Sigmoid colon (tissue), 7 donors: ENCODE results near the gene GIPR. TPM values are rescaled to one million over a fixed set of nuclear protein-coding genes. Genes with fewer than 3 reads are reported as not detected.

Experiments used
- DNase-seq: peaks from one replicate; pipeline ENCODE4 v3.0.0-alpha.2; 2019
- H3K27ac ChIP-seq, 4 donors: fragments of 200-600 bp; sonication (generic); one replicate each; pipeline ENCODE4 v1.5.1; 2016 to 2019; ENCODE audit warnings: mild to moderate bottlenecking in 1 of 4
- H3K27me3 ChIP-seq, 3 donors: fragments of 200-600 bp; sonication (generic); one replicate each; pipeline ENCODE4 v1.5.1; 2019; ENCODE audit warnings: mild to moderate bottlenecking in 1 of 3
- H3K36me3 ChIP-seq, 4 donors: fragments of 200-600 bp; sonication (generic); one replicate each; pipeline ENCODE4 v1.5.1; 2016 to 2019
- H3K4me1 ChIP-seq, 4 donors: fragments of 200-600 bp; sonication (generic); one replicate each; pipeline ENCODE4 v1.5.1; 2017 to 2019
- H3K4me3 ChIP-seq, 4 donors: fragments of 200-600 bp; sonication (generic); one replicate each; pipeline ENCODE4 v1.5.1; 2017 to 2019; ENCODE audit warnings: mild to moderate bottlenecking in 2 of 4, moderate library complexity in 1 of 4
- H3K9me3 ChIP-seq, 4 donors: fragments of 200-600 bp in 3 of 4; sonication (generic) in 3 of 4; one replicate each; pipeline versions ENCODE4 v1.5.1 to v1.6.1; 2013 to 2019
- EP300 ChIP-seq, 4 donors: sonication (generic); formaldehyde crosslinking; IDR thresholded peaks; one replicate each; pipeline ENCODE4 v1.6.1; 2017; ENCODE audit warnings: antibody characterized with exemption in 4 of 4
- POLR2A ChIP-seq, 2 donors: fragments of 450-650 bp; IDR thresholded peaks; one replicate each; pipeline ENCODE4 v1.6.1; 2016; ENCODE audit warnings: antibody characterized with exemption in 2 of 2, mild to moderate bottlenecking in 2 of 2, moderate library complexity in 2 of 2
- POLR2AphosphoS5 ChIP-seq, 4 donors: sonication (generic); formaldehyde crosslinking; IDR thresholded peaks; one replicate each; pipeline ENCODE4 v1.6.1; 2017; ENCODE audit warnings: antibody characterized with exemption in 4 of 4
- WGBS, 2 donors: extraction: QIAGEN DNeasy Blood & Tissue Kit; methylation state at CpG; one replicate each; pipeline ENCODE4 v1.1.7; 2013; 5-methylcytosine and 5-hydroxymethylcytosine counted together
- intact Hi-C: fragments of 100-400 bp; cut with DNase I; formaldehyde crosslinking; loops from one replicate; pipeline ENCODE4 v1.15.1; 2023
- polyA plus RNA-seq, 3 donors: library from polyadenylated mRNA; stranded (reverse); fragments of 200-250 nt; gene quantifications; one replicate each; pipeline ENCODE4 v1.2.3, GENCODE V29; 2013
- total RNA-seq, 4 donors: library from RNA; depleted of rRNA; stranded (reverse); fragments of >200 nt; gene quantifications; one replicate each; pipeline ENCODE4 v1.1.0, GENCODE V29; 2016
- TF ChIP-seq, protein P1 (sequence below), 4 experiments: fragments of 450-650 bp in 3 of 4; fragments of 200-600 bp in 1 of 4; IDR thresholded peaks; one replicate each; pipeline ENCODE4 v1.5.1; 2016 to 2019; ENCODE audit warnings: antibody characterized with exemption in 4 of 4, mild to moderate bottlenecking in 3 of 4, moderate library complexity in 2 of 4
- donor health status: healthy with polysubstance abuse.
- donor health status: Bipolar disorder and iron deficiency.
- donor health status: healthy.

Gene GIPR
- total and polyA plus RNA-seq, 7 donors: 0.69 to 11.8 (median 3.6) TPM; not detected in 4

- H3K36me3 ChIP-seq: no peaks in the 10 kb centered on the region
- WGBS, 2 donors: 2 to 4% methylated on average over 40 of the region's 40 CpGs
- no peaks in the 10 kb centered on the region for H3K9me3 ChIP-seq
- H3K4me3 ChIP-seq: peak overlapping the region; percentile 22 to 47 (median 26)
- intact Hi-C loops: loop anchor here (5.0 kb wide), 1 partner anchor 214 kb away; no protein-coding TSS in a partner anchor
- DNase-seq: peak; percentile 79
- H3K27ac ChIP-seq: peak overlapping the region; percentile 67 to 78 (median 71)
- H3K27me3 ChIP-seq: peaks cover 15 to 34% (median 27%) of the 10 kb centered on the region in 3 donors
- H3K4me1 ChIP-seq: peaks cover 0 to 59% (median 39%) of the 10 kb centered on the region in 4 donors
- TF ChIP-seq EP300 (IDR thresholded peaks at IDR 0.05) (no peak), POLR2AphosphoS5 (IDR thresholded peaks at IDR 0.05) (no peak), POLR2A (IDR thresholded peaks at IDR 0.05) (no peak)
- TF ChIP-seq, protein P1, sequence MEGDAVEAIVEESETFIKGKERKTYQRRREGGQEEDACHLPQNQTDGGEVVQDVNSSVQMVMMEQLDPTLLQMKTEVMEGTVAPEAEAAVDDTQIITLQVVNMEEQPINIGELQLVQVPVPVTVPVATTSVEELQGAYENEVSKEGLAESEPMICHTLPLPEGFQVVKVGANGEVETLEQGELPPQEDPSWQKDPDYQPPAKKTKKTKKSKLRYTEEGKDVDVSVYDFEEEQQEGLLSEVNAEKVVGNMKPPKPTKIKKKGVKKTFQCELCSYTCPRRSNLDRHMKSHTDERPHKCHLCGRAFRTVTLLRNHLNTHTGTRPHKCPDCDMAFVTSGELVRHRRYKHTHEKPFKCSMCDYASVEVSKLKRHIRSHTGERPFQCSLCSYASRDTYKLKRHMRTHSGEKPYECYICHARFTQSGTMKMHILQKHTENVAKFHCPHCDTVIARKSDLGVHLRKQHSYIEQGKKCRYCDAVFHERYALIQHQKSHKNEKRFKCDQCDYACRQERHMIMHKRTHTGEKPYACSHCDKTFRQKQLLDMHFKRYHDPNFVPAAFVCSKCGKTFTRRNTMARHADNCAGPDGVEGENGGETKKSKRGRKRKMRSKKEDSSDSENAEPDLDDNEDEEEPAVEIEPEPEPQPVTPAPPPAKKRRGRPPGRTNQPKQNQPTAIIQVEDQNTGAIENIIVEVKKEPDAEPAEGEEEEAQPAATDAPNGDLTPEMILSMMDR (IDR thresholded peaks at IDR 0.05): no peak
Measured at GRCh38 chr19:45641274-45642105, 26.5 kb upstream of the GIPR start.

- peak; percentile 86 for DNase-seq
- 4 to 8% methylated on average over 39 of the region's 39 CpGs for WGBS, 2 donors
- H3K4me3 ChIP-seq: no peak overlapping the region
Measured at GRCh38 chr19:45643024-45643926, 24.7 kb upstream of the GIPR start.

GRCh38 chr19:45643927-45644771 is 23.9 kb upstream of the GIPR start:
- WGBS, 2 donors: 36 to 47% methylated on average over 14 of the region's 14 CpGs
- no peaks in the 10 kb centered on the region for H3K9me3 ChIP-seq
- H3K27ac ChIP-seq: no peak overlapping the region
- no peaks in the 10 kb centered on the region for H3K36me3 ChIP-seq
- H3K4me3 ChIP-seq: no peak overlapping the region
- peaks cover 15 to 41% (median 29%) of the 10 kb centered on the region in 3 donors for H3K27me3 ChIP-seq
- TF ChIP-seq EP300 (IDR thresholded peaks at IDR 0.05) (no peak), POLR2AphosphoS5 (IDR thresholded peaks at IDR 0.05) (no peak), POLR2A (IDR thresholded peaks at IDR 0.05) (no peak)
- TF ChIP-seq, protein P1 (IDR thresholded peaks at IDR 0.05): no peak
- intact Hi-C loops: loop anchor here (1.0 to 5.0 kb wide), 3 partner anchors 37 to 217 kb away; no protein-coding TSS in a partner anchor
- no peak for DNase-seq
- H3K4me1 ChIP-seq: peaks cover 0 to 48% (median 29%) of the 10 kb centered on the region in 4 donors

More at GRCh38 chr19:45643024-45643926, 24.7 kb upstream of the GIPR start:
- Histone ChIP-seq H3K9me3 (no peaks in the 10 kb centered on the region), H3K27me3 (peaks cover 15 to 41% (median 29%) of the 10 kb centered on the region in 3 donors), H3K36me3 (no peaks in the 10 kb centered on the region), H3K27ac (no peak overlapping the region), H3K4me1 (peaks cover 0 to 56% (median 36%) of the 10 kb centered on the region in 4 donors)
- intact Hi-C loops: loop anchor here (1.0 to 5.0 kb wide), 3 partner anchors 36 to 216 kb away; no protein-coding TSS in a partner anchor
- TF ChIP-seq EP300 (IDR thresholded peaks at IDR 0.05) (no peak), POLR2A (IDR thresholded peaks at IDR 0.05) (no peak), POLR2AphosphoS5 (IDR thresholded peaks at IDR 0.05) (no peak)
- TF ChIP-seq, protein P1 (IDR thresholded peaks at IDR 0.05): peak; percentile 89 to 99 (median 98)
